SHP77 treated with DMSO at 0.1 percent for 48 hours (cell line): ENCODE data around the gene TEAD3.
"Not testable (repeated sequence)": the region's sequence is repeated elsewhere in the genome, so short reads cannot be mapped to it uniquely, and the experiment has no call there.

Experiments used
- DNase-seq: peaks from one replicate; lab custom pipeline; 2025; lab: John Stamatoyannopoulos, UW

Gene TEAD3

DNA sequence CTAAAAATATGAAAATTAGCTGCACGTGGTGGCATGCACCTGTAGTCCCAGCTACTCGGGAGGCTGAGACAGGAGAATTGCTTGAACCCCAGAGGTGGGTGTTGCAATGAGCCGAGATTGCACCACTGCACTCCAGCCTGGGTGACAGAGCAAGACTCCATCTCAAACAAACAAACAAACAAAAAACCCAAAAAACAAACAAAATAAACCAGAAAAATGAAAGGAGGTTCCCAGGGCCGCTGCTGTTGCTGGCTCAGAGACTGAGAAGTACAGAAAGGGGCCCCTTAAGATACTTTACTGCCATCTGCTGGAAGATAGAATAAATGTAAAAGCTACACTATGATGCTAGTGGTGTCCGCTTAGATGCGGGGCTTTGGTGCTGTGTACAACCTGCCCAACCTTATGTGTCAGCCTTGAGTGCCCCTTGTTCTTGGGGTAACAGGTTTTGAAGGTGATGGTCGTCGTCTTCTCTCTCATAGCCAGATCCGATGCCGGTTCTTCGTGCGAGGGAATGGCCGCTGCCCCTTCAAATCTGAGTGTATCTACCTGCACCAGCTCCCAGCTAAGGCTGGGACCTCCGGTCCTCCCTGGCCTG is 47.5 kb downstream of the TEAD3 start:
- DNase-seq = peak; percentile 70

GRCh38 chr6:35448191-35448590 is 48.7 kb downstream of the TEAD3 start:
- no peak for DNase-seq

- DNase-seq = no peak
These were observed 51.2 kb downstream of the TEAD3 start for GRCh38 chr6:35445691-35446090.

DNA sequence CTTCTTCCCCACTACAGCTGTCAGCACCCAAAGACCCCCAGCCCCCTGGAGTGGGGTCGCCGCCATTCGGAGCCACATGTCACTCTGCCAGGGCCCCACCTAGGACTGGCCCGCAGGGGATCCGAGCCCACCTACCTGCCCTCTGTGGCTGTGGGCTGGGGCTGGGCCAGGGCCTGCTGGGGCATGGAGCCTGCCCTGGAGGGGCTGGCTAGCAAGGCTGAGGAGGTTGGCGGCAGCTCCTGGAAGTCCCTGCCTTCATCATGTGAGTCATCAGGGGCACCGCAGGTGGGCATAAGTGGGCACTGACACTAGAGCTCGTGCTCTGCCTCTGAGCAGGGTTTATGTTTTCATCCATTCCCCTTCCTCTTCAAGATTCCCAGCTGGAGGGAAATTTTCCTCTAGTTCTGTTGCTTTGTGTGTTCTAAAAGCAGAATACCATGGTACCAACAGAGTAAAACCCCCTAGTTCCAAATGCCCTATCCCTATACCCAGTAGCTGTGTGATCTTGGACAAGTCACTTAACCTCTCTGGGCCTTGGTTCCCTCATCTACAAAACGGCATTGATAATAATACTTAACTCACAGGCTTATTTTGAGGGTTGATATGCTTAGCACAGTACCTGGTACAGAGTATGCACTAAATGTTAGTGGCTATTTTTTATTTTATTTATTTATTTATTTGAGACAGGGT is 53.4 kb downstream of the TEAD3 start:
- DNase-seq = no peak

DNA sequence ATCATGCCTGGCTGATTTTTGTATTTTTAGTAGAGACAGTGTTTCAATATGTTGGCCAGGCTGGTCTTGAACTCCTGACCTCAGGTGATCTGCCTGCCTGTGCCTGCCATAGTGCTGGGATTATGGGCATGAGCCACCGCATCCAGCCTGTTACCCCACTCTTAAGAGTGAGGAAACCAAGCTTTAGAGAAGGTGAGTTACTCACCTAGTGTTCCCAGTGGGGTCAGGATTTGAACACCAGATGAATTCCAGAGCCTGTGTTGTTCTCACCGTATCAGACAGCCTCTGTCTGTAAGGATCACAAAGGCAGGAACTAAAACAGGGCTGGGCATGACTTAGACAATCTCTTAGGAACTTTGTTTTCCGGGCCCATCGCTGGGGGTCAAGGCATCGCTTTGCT is 54.2 kb downstream of the TEAD3 start:
- DNase-seq = no peak

GRCh38 chr6:35441642-35442041 is 55.2 kb downstream of the TEAD3 start:
- no peak for DNase-seq

DNA sequence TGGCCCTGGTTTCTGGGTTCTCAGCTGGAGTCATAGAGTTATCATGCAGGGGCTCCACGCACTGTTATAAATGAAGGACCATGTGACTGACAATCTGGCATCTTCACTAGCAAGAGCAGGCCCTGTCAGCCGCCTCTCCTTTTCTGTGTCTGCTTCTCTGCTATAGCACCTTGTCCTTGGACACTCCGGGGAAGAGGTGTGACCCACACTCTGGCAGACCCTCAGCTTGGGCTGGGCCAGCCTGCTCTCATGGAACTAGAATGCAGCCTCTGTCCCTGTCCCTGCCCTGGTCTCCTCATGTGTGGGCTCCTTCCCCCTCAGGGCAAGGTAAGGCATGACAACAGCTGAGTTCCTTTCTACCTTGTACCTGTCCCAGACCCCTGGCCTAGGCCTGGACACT is 55.7 kb downstream of the TEAD3 start:
- DNase-seq = no peak

DNA sequence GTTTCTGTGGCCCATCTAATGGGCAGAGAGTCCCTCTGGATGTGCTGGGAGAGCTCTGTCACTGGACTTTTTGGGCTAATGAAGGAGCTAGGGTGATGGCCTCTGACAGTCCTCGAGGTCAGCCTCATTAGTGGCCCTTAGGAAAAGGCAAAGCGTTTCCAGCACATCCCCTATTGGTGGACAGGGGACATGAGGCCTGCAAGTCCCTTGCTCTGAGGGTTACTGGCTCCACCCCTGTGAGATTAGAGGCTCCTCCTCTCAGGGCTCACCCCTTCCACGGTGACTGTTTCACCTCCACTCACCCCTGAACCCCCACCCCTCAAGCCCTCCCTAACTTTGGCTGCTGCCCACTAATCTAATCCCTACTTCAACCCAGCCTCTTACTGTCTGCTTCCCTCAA is 57.6 kb downstream of the TEAD3 start:
- DNase-seq = no peak

GRCh38 chr6:35438378-35439065 is 58.4 kb downstream of the TEAD3 start:
- not testable (repeated sequence) for DNase-seq

DNA sequence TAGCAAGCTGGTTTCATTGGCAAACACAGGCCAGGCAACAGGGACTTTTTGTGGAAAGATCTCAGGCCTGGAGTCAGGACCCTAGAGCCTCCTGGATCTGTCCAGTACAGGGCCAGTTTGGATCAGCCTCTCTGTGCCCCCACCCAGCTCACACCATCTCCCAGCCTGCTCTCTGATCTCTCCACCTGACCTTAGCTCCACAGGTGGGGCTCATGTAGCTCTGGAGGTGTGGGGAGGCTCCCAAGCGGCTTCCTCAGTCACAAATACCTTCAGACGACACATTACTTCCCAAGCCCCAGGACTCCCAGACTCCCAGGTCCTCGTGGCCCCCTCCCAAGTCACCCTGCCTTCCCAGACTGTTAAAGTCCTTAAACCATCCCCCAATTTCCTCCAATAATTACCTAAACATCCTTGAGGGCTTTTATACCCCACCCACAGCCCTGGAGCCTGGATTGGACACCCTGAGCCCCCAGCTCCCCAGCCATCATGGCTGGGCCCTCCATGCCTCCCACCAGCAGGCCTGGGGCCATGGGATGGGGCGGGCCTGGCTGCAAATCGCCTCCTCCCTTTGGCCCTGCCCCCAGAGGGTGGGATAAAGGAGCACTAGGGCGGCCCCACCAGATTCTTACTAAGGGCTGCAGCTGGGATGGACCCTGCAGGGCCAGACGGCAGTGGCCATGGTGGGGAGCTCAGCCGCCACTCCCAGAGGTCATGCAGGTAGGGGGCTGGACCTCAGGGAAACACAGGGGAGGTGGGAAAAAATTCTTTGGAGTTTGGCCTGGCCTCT is 60.6 kb downstream of the TEAD3 start:
- DNase-seq = no peak

- no peak for DNase-seq
These were observed 61.6 kb downstream of the TEAD3 start for GRCh38 chr6:35435074-35435837.

GRCh38 chr6:35432702-35433101 is 64.2 kb downstream of the TEAD3 start:
- not testable (repeated sequence) for DNase-seq

DNA sequence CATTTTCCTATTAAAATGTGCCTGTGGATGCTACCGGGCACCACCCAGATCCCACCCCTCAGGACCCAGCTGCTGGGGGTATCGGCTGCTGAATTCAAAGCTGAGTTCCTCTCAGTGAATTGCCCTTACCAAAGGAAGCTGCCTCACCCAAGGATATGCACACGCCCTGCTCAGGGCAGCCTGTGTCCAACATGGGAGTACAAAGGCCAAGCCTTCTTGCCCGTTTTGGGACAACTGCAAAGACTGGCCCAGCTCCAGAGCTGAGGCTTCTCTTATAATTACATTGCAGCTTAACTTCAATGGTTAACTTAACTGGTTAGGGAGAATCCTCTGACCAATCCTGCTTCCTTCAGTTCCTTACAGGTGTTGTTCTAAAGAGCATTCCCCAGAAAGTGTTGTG is 64.6 kb downstream of the TEAD3 start:
- DNase-seq = no peak

GRCh38 chr6:35429463-35429862 is 67.4 kb downstream of the TEAD3 start:
- no peak for DNase-seq

DNA sequence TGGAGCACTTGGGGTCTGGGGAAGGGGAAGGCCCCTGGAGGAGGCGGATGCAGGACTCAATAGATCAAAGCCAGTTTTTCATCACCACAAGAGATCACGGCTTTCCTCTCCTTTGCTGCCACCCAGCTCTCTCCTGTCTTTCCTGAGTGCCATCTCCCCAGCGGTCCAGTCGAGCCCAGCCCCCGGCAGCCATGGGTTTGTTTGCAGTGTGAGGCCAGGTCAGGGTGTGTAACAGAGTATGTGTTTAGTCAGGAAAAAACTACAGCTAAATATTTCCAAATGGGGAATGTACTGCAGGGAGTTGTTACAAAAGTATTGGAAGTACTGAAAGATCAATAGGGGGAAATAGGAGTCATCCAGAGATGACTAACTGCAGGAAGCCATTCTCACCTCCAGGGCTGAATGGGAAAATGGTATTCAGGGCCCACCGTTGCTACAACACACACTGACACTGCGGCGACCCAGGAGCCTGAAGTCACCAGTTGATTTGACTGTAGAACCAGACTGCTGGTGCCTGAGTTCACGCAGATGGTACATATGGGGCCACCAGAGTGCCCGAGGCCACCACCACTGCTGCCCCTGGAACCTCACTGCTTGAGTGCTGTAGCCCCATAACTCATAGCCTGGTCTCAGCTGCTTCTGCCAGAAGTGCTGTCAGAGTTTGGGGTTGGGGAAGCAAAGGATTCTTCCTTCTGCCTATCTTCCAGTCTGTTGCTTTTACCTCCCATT is 68.3 kb downstream of the TEAD3 start:
- DNase-seq = no peak

DNA sequence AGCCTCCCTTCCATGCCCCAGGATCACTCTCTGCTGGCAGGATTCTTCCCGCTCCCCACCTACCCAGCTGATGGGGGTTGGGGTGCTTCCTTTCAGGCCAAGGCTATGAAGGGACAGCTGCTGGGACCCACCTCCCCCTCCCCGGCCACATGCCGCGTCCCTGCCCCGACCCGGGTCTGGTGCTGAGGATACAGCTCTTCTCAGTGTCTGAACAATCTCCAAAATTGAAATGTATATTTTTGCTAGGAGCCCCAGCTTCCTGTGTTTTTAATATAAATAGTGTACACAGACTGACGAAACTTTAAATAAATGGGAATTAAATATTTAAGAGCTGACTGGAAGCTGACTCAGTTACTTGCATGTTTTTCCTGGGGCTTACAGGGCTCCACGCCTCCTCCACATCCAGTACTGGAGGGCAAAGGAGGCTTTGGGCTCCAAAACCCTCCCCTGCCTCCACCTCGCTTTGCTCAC is 69.0 kb downstream of the TEAD3 start:
- no peak for DNase-seq

DNA sequence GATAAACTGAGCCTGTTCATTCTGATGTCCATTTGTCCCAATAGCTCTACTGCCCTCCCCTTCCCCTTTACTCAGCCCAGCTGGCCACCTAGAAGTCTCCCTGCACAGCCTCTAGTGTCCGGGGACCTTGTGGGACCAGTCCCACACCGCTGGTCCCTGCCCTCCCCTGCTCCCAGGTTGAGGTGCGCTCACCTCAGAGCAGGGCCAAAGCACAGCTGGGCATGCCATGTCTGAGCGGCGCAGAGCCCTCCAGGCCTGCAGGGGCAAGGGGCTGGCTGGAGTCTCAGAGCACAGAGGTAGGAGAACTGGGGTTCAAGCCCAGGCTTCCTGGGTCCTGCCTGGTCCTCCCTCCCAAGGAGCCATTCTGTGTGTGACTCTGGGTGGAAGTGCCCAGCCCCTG is 69.4 kb downstream of the TEAD3 start:
- DNase-seq = no peak

- no peak for DNase-seq
These were observed 70.8 kb downstream of the TEAD3 start for GRCh38 chr6:35426074-35426473.

DNA sequence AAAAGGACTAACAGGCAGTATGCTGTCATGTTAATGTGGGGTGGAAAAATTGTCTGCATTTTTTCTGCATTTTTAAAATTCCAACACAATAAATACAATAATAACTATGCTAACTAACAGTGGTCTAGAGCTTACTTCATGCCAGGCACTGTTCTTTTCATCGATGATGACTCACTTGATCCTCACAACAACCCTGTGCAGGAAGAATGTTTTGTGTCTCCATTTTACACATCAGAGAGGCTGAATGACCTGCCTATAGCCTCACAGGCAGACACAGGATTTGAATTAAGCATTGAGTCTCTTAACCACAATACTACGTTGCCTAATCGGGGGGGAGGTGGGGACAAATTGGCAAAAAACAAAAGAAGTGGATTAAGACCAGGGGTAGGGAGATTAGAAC is 71.6 kb downstream of the TEAD3 start:
- DNase-seq = no peak
